HepG2 (cell line): ENCODE measurements around the gene ECEL1.
"Not testable (repeated sequence)": the region's sequence is repeated elsewhere in the genome, so short reads cannot be mapped to it uniquely, and the experiment has no call there.

Source experiments
- EHMT2 ChIP-seq: fragments of 200-600 bp; sonication (generic); IDR thresholded peaks from 2 replicates; pipeline ENCODE4 v1.7.0; 2017; ENCODE audit warnings: antibody characterized with exemption, low read depth, low read length, borderline replicate concordance
- GLI4 ChIP-seq: sonication (generic); formaldehyde crosslinking; IDR thresholded peaks from 2 replicates; pipeline ENCODE4 v1.5.1; 2020; ENCODE audit warnings: missing genetic modification reagents, mild to moderate bottlenecking, moderate library complexity, borderline replicate concordance
- POLR2A ChIP-seq, 2 experiments: IDR thresholded peaks; 2 replicates each; pipeline ENCODE4 v1.6.1; 2011; ENCODE audit warnings: low read depth in 2 of 2, low read length in 2 of 2, mild to moderate bottlenecking in 1 of 2, moderate library complexity in 1 of 2; ENCODE audit not compliant: insufficient read depth in 1 of 2
- RBFOX2 ChIP-seq: fragments of 200-400 bp; formaldehyde crosslinking; IDR thresholded peaks from 2 replicates; pipeline ENCODE4 v1.6.1; 2017; ENCODE audit warnings: low read depth, mild to moderate bottlenecking, low read length
- SMARCC2 ChIP-seq: fragments of 450-650 bp; IDR thresholded peaks from 2 replicates; pipeline ENCODE4 v1.6.1; 2017; ENCODE audit warnings: antibody characterized with exemption, mild to moderate bottlenecking
- TF ChIP-seq, protein P1 (sequence below): sonication (generic); formaldehyde crosslinking; IDR thresholded peaks from 2 replicates; pipeline ENCODE4 v1.5.0; 2020; ENCODE audit warnings: missing genetic modification reagents
- TF ChIP-seq, protein P2 (sequence below), 2 experiments: sonication (generic) in 1 of 2; formaldehyde crosslinking in 1 of 2; IDR thresholded peaks; 2 replicates each; pipeline versions ENCODE4 v1.5.1 to v1.6.1; 2011 to 2020; ENCODE audit warnings: borderline replicate concordance in 1 of 2, low read depth in 1 of 2, low read length in 1 of 2, mild to moderate bottlenecking in 1 of 2, missing genetic modification reagents in 1 of 2, moderate library complexity in 1 of 2
- TF ChIP-seq, protein P3 (sequence below): sonication (generic); formaldehyde crosslinking; IDR thresholded peaks from 2 replicates; pipeline ENCODE4 v1.5.1; 2020; ENCODE audit warnings: mild to moderate bottlenecking, missing genetic modification reagents, moderate library complexity
- TF ChIP-seq, protein P4 (sequence below): sonication (generic); formaldehyde crosslinking; IDR thresholded peaks from one replicate; pipeline ENCODE4 v1.5.1; 2020; ENCODE audit warnings: mild to moderate bottlenecking, missing genetic modification reagents; ENCODE audit errors: not compliant biosample characterization
- TF ChIP-seq, protein P5 (sequence below): sonication (generic); formaldehyde crosslinking; IDR thresholded peaks from 2 replicates; pipeline ENCODE4 v1.8.1; 2022; ENCODE audit warnings: mild to moderate bottlenecking, missing genetic modification reagents

DNA sequence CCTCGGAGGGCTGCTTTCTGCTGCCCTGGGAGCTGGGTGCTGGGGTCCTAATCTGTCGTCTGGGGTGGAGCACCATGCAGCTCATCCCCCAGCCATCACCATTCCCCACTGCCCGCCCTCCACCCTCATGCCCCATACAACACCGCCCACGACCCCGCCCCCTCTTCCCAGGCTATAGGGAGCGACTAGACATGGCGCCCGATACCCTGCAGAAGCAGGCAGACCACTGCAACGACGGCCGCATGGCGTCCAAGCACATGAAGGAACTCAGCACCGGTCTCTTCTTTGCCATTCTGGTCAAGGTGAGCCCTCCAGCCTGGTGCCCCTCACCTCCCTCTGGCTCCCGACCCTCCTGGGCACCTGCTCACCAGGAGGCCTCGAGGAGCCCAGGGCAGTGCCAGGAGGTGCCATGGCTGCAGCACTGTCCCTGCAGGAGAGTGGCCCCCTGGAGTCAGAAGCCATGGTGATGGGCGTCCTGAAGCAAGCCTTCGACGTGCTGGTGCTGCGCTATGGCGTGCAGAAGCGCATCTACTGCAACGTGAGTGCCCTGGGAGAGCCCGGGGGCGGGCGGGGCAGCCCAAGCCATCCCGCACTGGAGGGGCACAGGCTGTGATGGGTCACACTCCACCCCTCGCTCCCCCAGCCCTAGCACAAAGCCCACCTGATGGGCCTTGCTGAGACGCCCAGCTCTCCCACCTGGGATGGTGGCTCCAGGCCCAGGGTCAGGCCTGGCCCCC is 42.3 kb downstream of the ECEL1 start:
- TF ChIP-seq, protein P1, sequence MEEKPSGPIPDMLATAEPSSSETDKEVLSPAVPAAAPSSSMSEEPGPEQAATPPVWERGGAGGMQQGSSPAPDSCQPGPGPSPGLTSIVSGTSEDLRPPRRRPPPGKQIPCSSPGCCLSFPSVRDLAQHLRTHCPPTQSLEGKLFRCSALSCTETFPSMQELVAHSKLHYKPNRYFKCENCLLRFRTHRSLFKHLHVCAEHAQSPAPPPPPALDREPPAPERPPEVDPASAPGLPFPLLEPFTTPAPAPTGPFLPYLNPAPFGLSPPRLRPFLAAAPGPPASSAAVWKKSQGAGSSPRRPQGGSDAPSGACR (CRISPR knock-in tag), result not testable (repeated sequence)
- TF ChIP-seq, protein P2, sequence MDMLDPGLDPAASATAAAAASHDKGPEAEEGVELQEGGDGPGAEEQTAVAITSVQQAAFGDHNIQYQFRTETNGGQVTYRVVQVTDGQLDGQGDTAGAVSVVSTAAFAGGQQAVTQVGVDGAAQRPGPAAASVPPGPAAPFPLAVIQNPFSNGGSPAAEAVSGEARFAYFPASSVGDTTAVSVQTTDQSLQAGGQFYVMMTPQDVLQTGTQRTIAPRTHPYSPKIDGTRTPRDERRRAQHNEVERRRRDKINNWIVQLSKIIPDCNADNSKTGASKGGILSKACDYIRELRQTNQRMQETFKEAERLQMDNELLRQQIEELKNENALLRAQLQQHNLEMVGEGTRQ (IDR thresholded peaks at IDR 0.05; ENCODE audit: low read depth, low read length), result not testable (repeated sequence)
- TF ChIP-seq, protein P2 (CRISPR knock-in tag; IDR thresholded peaks at IDR 0.05; ENCODE audit: borderline replicate concordance), result not testable (repeated sequence)
- TF ChIP-seq SMARCC2; POLR2A (IDR thresholded peaks at IDR 0.05; ENCODE audit: insufficient read depth in 1 of 2, low read depth in 2 of 2, low read length in 2 of 2); GLI4; RBFOX2; EHMT2: not testable (repeated sequence)
- TF ChIP-seq, protein P3, sequence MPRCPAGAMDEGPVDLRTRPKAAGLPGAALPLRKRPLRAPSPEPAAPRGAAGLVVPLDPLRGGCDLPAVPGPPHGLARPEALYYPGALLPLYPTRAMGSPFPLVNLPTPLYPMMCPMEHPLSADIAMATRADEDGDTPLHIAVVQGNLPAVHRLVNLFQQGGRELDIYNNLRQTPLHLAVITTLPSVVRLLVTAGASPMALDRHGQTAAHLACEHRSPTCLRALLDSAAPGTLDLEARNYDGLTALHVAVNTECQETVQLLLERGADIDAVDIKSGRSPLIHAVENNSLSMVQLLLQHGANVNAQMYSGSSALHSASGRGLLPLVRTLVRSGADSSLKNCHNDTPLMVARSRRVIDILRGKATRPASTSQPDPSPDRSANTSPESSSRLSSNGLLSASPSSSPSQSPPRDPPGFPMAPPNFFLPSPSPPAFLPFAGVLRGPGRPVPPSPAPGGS (CRISPR knock-in tag), result not testable (repeated sequence)
- TF ChIP-seq, protein P4, sequence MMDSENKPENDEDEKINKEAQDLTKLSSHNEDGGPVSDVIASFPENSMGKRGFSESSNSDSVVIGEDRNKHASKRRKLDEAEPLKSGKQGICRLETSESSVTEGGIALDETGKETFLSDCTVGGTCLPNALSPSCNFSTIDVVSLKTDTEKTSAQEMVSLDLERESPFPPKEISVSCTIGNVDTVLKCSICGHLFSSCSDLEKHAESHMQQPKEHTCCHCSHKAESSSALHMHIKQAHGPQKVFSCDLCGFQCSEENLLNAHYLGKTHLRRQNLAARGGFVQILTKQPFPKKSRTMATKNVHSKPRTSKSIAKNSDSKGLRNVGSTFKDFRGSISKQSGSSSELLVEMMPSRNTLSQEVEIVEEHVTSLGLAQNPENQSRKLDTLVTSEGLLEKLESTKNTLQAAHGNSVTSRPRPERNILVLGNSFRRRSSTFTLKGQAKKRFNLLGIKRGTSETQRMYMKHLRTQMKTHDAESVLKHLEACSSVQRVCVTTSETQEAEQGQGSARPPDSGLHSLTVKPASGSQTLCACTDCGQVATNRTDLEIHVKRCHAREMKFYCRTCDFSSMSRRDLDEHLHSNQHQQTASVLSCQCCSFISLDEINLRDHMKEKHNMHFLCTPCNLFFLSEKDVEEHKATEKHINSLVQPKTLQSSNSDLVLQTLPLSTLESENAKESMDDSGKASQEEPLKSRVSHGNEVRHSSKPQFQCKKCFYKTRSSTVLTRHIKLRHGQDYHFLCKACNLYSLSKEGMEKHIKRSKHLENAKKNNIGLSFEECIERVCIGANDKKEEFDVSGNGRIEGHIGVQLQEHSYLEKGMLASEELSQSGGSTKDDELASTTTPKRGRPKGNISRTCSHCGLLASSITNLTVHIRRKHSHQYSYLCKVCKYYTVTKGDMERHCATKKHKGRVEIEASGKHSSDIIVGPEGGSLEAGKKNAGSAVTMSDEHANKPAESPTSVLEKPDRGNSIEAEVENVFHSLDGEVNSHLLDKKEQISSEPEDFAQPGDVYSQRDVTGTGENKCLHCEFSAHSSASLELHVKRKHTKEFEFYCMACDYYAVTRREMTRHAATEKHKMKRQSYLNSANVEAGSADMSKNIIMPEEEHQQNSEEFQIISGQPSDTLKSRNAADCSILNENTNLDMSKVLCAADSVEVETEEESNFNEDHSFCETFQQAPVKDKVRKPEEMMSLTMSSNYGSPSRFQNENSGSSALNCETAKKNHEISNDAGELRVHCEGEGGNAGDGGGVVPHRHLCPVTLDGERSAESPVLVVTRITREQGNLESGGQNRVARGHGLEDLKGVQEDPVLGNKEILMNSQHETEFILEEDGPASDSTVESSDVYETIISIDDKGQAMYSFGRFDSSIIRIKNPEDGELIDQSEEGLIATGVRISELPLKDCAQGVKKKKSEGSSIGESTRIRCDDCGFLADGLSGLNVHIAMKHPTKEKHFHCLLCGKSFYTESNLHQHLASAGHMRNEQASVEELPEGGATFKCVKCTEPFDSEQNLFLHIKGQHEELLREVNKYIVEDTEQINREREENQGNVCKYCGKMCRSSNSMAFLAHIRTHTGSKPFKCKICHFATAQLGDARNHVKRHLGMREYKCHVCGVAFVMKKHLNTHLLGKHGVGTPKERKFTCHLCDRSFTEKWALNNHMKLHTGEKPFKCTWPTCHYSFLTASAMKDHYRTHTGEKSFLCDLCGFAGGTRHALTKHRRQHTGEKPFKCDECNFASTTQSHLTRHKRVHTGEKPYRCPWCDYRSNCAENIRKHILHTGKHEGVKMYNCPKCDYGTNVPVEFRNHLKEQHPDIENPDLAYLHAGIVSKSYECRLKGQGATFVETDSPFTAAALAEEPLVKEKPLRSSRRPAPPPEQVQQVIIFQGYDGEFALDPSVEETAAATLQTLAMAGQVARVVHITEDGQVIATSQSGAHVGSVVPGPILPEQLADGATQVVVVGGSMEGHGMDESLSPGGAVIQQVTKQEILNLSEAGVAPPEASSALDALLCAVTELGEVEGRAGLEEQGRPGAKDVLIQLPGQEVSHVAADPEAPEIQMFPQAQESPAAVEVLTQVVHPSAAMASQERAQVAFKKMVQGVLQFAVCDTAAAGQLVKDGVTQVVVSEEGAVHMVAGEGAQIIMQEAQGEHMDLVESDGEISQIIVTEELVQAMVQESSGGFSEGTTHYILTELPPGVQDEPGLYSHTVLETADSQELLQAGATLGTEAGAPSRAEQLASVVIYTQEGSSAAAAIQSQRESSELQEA, result not testable (repeated sequence)
- TF ChIP-seq, protein P5, sequence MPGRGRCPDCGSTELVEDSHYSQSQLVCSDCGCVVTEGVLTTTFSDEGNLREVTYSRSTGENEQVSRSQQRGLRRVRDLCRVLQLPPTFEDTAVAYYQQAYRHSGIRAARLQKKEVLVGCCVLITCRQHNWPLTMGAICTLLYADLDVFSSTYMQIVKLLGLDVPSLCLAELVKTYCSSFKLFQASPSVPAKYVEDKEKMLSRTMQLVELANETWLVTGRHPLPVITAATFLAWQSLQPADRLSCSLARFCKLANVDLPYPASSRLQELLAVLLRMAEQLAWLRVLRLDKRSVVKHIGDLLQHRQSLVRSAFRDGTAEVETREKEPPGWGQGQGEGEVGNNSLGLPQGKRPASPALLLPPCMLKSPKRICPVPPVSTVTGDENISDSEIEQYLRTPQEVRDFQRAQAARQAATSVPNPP, result not testable (repeated sequence)
